ENCODE results near the gene TTC39A.

DNA sequence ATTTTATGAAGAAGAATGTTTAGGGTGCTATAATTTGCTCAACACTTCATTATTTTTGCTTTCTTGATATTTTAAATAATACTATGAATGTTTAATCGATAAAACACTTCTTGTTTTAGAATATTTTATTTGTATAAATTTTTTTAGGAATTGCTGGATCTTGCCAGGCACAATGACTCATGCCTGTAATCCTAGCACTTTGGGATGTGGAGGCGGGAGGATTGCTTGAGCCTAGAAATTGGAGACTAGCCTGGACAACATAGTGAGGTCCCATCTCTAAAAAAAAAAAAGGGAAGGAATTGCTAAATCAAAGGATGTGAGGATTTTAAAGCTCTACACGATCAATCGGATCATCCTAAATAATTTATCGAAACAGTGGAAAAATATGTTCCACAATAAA is 76.7 kb downstream of the TTC39A start:
- TF ChIP-seq, protein P1, sequence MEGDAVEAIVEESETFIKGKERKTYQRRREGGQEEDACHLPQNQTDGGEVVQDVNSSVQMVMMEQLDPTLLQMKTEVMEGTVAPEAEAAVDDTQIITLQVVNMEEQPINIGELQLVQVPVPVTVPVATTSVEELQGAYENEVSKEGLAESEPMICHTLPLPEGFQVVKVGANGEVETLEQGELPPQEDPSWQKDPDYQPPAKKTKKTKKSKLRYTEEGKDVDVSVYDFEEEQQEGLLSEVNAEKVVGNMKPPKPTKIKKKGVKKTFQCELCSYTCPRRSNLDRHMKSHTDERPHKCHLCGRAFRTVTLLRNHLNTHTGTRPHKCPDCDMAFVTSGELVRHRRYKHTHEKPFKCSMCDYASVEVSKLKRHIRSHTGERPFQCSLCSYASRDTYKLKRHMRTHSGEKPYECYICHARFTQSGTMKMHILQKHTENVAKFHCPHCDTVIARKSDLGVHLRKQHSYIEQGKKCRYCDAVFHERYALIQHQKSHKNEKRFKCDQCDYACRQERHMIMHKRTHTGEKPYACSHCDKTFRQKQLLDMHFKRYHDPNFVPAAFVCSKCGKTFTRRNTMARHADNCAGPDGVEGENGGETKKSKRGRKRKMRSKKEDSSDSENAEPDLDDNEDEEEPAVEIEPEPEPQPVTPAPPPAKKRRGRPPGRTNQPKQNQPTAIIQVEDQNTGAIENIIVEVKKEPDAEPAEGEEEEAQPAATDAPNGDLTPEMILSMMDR (IDR thresholded peaks at IDR 0.05): no peak
- no peak for TF ChIP-seq EZH2 (IDR thresholded peaks at IDR 0.05; ENCODE audit: borderline replicate concordance, insufficient read depth, low read depth, low read length, poor library complexity, severe bottlenecking)
